Activated naive CD8-positive, alpha-beta T cell treated with anti-CD3 and anti-CD28 coated beads for 36 hours (primary cell): ENCODE measurements around the gene SYNJ1. TPM values are rescaled to one million over a fixed set of nuclear protein-coding genes. Genes with fewer than 3 reads are reported as not detected.
"Not testable (repeated sequence)": the region's sequence is repeated elsewhere in the genome, so short reads cannot be mapped to it uniquely, and the experiment has no call there.

ENCODE experiments used
- DNase-seq: peaks from one replicate; pipeline ENCODE4 v3.0.0; 2021
- H3K27ac Mint-ChIP-seq: one replicate; pipeline ENCODE4 v1.8.0; 2022; ENCODE audit warnings: mild to moderate bottlenecking, moderate library complexity, mixed read lengths
- H3K27me3 Mint-ChIP-seq: one replicate; pipeline ENCODE4 v1.8.0; 2022; ENCODE audit warnings: mild to moderate bottlenecking, mixed read lengths
- H3K36me3 Mint-ChIP-seq: one replicate; pipeline ENCODE4 v1.8.0; 2021; ENCODE audit warnings: mild to moderate bottlenecking, mixed read lengths
- H3K4me1 Mint-ChIP-seq: one replicate; pipeline ENCODE4 v1.8.0; 2021; ENCODE audit warnings: mixed read lengths
- H3K4me3 Mint-ChIP-seq: one replicate; pipeline ENCODE4 v1.8.0; 2022; ENCODE audit warnings: mild to moderate bottlenecking, moderate library complexity, mixed read lengths
- H3K9me3 Mint-ChIP-seq: one replicate; pipeline ENCODE4 v1.8.0; 2022; ENCODE audit warnings: mixed read lengths
- total RNA-seq, 2 experiments: library from RNA; stranded (reverse); gene quantifications; one replicate each; pipeline ENCODE4 v1.2.3, GENCODE V29; 2021

Gene SYNJ1
- total RNA-seq, 2 experiments from 2014 or later = 6.3 to 6.6 TPM

DNA sequence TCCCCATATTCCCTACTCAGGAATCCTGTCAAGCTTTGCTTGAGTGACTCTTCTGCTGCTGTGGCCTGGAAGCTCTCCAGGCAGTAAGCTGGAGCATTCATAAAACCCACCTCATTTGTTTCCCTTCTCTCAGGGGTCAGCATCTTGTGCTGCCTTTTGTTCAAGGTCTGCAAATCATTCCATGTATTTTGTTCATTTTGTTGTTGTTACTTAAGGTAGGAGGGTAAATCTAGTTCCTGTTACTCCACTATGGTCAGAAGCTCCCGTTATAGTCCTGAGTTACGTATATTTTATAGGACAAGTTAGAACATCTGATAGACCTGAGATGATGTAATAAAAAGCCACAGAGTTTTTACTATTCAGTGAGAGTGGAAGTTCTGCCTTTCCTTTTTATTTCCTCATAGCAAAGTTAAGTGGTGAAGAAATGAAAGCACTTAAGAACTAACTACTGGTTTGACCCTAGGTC is 9.9 kb downstream of the SYNJ1 start:
- peaks cover 10% of the 10 kb centered on the region for H3K4me1 Mint-ChIP-seq
- H3K36me3 Mint-ChIP-seq = peaks cover 31% of the 10 kb centered on the region
- no peak overlapping the region for H3K27ac Mint-ChIP-seq
- peaks cover 2% of the 10 kb centered on the region for H3K9me3 Mint-ChIP-seq
- no peak for DNase-seq
- no peak overlapping the region for H3K4me3 Mint-ChIP-seq
- H3K27me3 Mint-ChIP-seq = no peaks in the 10 kb centered on the region

DNA sequence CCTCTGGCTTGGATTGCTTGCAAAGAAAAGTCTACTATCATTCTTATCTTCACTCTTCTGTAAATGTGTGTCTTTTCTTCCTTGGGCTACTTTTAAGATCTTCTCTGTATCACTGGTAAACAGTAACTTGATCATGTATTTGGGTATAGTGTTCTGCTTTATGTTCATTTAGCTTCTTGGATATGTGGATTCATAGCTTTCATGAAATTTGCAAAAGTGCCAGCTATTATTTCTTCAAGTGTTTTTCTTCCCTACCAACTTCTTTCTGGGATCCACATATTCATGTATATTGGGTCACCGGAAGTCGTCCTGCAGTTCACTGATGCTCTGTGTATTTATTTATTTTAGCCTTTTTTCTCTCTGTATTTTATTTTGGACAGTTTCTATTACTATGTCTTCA is 11.3 kb downstream of the SYNJ1 start:
- no peak for DNase-seq
- no peaks in the 10 kb centered on the region for H3K27me3 Mint-ChIP-seq
- peaks cover 31% of the 10 kb centered on the region for H3K36me3 Mint-ChIP-seq
- H3K27ac Mint-ChIP-seq = no peak overlapping the region
- H3K4me3 Mint-ChIP-seq = no peak overlapping the region
- peaks cover 16% of the 10 kb centered on the region for H3K4me1 Mint-ChIP-seq
- H3K9me3 Mint-ChIP-seq = peaks cover 2% of the 10 kb centered on the region

DNA sequence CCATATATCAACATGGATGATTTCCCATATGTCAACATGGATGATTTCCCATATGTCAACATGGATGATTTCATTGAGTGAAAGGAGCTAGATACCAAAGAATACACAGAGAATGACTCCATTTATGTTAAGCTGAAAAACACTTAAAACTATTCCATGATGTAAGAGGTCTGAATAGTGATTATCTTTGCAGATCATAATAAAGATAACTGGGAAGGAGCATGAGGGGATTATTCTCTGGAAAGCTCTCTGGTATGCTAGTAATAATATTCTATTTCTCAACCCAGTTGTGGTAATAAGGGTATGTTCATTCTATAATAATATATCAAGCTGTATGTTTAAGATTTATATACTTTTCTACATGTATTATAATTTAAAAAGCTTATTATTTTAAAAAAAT is 14.1 kb downstream of the SYNJ1 start:
- peaks cover 23% of the 10 kb centered on the region for H3K36me3 Mint-ChIP-seq

DNA sequence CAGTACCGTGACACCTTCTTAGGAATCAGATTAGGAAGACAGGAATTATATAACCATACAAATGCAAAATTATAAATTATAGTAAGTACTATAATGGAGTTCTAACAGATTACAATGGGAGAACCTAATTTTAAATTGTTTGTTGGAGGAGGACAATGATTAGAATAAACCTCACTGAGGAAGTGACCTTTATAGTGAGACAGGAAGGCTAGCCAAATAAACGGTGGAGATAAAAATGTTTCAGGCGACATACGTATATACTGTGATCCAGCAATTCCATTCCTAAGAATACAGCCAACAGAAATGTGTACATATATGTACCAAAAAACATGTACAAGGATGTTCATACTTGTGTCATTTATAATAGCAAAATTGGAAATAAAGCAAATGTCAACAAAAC is 15.2 kb downstream of the SYNJ1 start:
- Mint-ChIP-seq H3K27me3 (no peaks in the 10 kb centered on the region), H3K4me1 (peaks cover 22% of the 10 kb centered on the region), H3K27ac (no peak overlapping the region), H3K4me3 (no peak overlapping the region), H3K9me3 (peaks cover 2% of the 10 kb centered on the region), H3K36me3 (peaks cover 19% of the 10 kb centered on the region)
- DNase-seq = no peak

More for the DNA sequence above, 14.1 kb downstream of the SYNJ1 start:
- DNase-seq = no peak
- H3K27me3 Mint-ChIP-seq = no peaks in the 10 kb centered on the region
- no peak overlapping the region for H3K4me3 Mint-ChIP-seq
- no peak overlapping the region for H3K27ac Mint-ChIP-seq
- H3K4me1 Mint-ChIP-seq = peaks cover 19% of the 10 kb centered on the region
- H3K9me3 Mint-ChIP-seq = peaks cover 2% of the 10 kb centered on the region

DNA sequence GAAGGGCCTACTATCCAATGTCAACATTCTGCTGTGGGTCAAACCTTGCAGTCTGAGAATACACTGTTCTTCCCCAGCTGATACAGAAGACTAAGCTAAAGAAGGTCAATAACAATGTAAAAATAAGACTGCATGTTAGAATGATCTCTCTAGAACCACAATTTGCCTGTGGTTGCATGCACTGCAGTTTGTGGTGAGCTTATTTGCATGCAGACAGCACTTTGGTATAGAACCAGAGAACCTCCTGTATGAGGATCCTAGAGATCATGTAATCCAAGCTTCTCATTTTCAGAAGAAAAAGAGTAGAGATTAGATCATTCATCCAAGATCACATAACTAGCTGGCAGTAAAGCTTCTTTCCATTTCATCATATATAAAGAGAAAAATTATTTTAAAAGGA is 15.8 kb downstream of the SYNJ1 start:
- DNase-seq = peak; percentile 15

DNA sequence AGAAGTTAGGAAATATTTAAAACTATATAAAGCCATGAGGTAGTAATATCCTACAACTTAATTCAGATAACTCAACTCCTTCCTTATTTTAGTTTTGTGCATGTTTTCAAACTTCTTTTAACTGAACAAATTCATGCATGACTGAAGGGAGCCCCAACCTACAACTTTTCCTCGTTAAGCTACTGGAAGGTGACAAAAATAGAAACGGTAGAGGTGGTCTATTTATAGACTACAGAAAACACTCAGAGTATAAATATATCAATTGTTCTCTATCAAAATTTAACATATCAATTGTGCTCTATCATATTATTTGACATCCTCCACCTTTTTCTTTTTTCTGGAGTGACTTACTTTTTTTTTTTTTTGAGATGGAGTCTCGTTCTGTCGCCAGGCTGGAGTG is 16.8 kb downstream of the SYNJ1 start:
- H3K27me3 Mint-ChIP-seq = no peaks in the 10 kb centered on the region
- H3K4me1 Mint-ChIP-seq = peaks cover 27% of the 10 kb centered on the region
- no peak overlapping the region for H3K27ac Mint-ChIP-seq
- no peak for DNase-seq
- H3K4me3 Mint-ChIP-seq = no peak overlapping the region
- H3K9me3 Mint-ChIP-seq = no peaks in the 10 kb centered on the region
- H3K36me3 Mint-ChIP-seq = peaks cover 8% of the 10 kb centered on the region

More for the DNA sequence above, 15.8 kb downstream of the SYNJ1 start:
- H3K27ac Mint-ChIP-seq = no peak overlapping the region
- H3K9me3 Mint-ChIP-seq = peaks cover 2% of the 10 kb centered on the region
- H3K4me1 Mint-ChIP-seq = peaks cover 21% of the 10 kb centered on the region
- no peak overlapping the region for H3K4me3 Mint-ChIP-seq
- H3K27me3 Mint-ChIP-seq = no peaks in the 10 kb centered on the region
- H3K36me3 Mint-ChIP-seq = peaks cover 13% of the 10 kb centered on the region

DNA sequence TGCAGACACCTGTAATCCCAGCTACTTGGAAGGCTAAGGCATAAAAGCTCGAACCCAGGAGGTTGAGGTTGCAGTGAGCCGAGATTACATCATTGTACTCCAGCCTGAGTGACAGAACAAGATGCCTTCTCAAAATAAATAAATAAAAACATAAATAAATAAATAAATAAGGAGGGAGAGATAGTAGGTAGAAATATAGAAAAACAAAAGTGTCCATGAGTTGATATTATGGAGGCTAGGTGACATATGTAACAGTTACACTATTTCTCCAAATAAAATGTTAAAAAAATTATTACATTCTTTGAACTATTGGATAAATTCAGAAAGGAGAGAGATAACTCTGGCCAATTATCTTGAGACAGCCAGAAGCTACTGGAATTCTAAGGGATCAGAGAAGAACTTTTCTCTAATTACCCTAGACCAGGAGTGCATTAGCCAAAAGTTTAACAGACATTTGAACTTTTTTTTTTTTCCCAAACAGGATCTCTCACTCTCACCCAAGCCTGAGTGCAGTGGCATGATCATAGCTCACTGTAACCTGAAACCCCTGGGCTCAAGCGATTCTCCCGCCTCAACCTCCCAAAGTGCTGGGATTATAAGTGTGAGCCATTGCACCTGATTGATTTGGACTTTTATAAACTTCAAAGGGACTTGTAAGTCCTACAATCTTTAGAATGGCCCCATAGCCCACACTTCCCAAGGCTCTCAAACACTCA is 17.6 kb downstream of the SYNJ1 start:
- H3K27me3 Mint-ChIP-seq = no peaks in the 10 kb centered on the region
- peaks cover 30% of the 10 kb centered on the region for H3K4me1 Mint-ChIP-seq
- no peak overlapping the region for H3K4me3 Mint-ChIP-seq
- no peaks in the 10 kb centered on the region for H3K9me3 Mint-ChIP-seq
- no peak for DNase-seq
- no peak overlapping the region for H3K27ac Mint-ChIP-seq
- peaks cover 8% of the 10 kb centered on the region for H3K36me3 Mint-ChIP-seq

DNA sequence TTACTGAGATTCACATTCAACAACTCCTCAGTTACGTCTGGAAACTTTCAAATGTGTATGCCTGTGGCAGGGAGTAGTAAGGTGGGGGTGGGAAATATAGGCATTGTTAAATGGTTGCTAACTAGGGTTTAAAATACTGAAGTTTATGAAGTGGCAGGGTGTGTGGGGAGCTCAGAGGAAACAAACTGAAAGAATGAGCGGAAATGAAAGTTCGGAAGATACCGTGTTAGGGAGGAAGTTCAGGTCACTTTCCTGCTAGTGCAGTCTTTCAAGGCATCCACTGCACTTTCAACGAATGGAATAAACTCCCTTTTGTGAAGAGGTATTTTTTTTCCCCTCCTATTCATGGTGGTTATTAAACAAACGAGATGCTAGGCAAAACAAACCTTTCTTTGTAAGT is 19.7 kb downstream of the SYNJ1 start:
- no peaks in the 10 kb centered on the region for H3K9me3 Mint-ChIP-seq
- peaks cover 31% of the 10 kb centered on the region for H3K4me1 Mint-ChIP-seq
- H3K27ac Mint-ChIP-seq = no peak overlapping the region
- no peaks in the 10 kb centered on the region for H3K36me3 Mint-ChIP-seq
- no peak for DNase-seq
- H3K4me3 Mint-ChIP-seq = no peak overlapping the region
- H3K27me3 Mint-ChIP-seq = no peaks in the 10 kb centered on the region

DNA sequence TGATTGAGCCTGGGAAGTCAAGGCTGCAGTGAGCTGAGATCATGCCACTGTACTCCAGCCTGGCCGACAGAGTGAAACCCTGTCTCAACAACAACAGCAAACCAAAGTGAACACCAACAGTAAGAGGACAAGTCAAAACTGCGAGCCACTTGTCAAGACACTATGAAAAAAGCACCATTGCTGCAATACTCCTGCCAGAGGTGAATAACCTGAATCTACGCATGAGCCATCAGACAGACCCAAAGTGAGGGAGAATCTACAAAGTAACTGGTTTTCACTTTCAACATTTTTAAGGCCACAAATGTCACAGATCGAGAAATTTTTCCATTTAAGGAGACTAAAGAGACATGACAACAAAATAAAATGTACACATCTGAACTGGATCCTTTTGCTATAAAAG is 21.9 kb downstream of the SYNJ1 start:
- no peaks in the 10 kb centered on the region for H3K9me3 Mint-ChIP-seq
- peaks cover 17% of the 10 kb centered on the region for H3K4me1 Mint-ChIP-seq
- H3K27ac Mint-ChIP-seq = no peak overlapping the region
- no peak overlapping the region for H3K4me3 Mint-ChIP-seq
- DNase-seq = no peak
- no peaks in the 10 kb centered on the region for H3K27me3 Mint-ChIP-seq
- no peaks in the 10 kb centered on the region for H3K36me3 Mint-ChIP-seq

DNA sequence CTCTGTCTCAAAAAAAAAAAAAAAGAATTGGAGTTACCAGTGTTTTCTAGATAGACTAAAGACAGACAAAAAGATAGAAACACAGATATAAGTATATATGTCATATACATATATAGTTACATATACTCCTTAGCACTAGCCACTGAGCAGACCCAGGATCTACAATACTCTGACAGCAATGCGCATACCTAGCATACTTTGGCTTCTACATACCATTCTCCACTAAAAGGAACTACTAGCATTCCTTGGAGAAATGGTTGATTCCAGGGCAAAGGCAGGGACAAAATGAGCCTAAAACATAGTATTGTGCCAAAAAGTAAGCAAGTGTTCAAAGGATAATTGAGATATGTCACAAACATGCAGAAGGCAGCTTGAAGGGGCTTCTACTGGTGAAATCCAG is 22.7 kb downstream of the SYNJ1 start:
- Mint-ChIP-seq H3K27me3 (no peaks in the 10 kb centered on the region), H3K36me3 (no peaks in the 10 kb centered on the region), H3K4me3 (no peak overlapping the region), H3K9me3 (no peaks in the 10 kb centered on the region), H3K27ac (no peak overlapping the region), H3K4me1 (peaks cover 17% of the 10 kb centered on the region)
- no peak for DNase-seq

DNA sequence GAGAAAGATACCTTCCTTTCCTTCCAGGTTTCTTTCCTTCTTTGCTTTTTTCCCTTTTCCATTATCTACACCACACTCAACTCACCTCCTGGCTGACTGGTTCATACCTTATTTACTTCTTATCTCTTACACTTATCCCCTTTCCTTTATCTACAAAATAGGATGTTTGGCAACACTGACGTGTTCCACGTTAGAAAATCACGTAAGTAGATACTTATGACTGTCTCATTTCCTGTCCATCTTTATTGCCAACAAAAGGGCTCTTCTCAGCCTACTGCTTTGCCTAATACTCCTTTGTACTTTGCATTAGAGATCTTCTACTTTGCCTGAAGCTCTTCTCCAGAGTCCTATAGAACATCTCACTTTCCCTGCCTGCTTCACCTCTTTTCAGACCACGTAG is 25.1 kb downstream of the SYNJ1 start:
- DNase-seq = no peak
- peaks cover 14% of the 10 kb centered on the region for H3K4me1 Mint-ChIP-seq
- H3K36me3 Mint-ChIP-seq = peaks cover 8% of the 10 kb centered on the region
- no peak overlapping the region for H3K4me3 Mint-ChIP-seq
- H3K27ac Mint-ChIP-seq = no peak overlapping the region
- H3K27me3 Mint-ChIP-seq = no peaks in the 10 kb centered on the region
- H3K9me3 Mint-ChIP-seq = no peaks in the 10 kb centered on the region

DNA sequence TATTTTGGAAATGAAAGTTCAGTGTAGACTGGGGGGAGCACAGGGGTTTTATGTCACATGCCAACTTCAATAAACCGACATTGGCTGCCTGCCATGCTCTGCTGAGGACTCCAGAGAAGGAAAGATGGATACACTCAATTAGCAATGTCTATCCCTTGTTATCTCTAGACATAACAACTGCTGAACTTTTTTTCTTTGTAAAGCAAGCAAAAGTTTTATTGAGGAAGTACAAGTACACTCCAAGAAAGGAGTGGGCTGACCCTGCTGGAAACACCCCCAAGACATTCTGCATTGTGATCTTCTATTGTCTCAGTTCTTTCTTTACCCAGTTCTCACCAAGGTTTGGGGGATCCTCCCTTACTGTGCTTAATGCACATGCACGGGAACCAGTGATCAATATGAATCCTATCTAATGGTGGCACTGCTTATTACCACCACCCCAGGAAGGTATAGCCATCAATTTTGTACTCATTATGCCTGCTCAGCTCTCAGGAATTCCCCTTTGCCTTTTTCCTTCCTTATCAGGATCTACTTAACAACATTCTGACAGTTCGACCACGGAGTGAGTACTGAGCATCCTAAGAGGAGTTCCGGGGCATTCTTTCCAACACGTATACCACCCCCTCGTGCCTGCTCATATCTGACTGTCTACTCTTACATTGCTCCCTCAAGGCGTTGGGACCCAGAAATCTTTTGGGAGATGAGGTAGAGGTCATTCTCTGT is 28.7 kb downstream of the SYNJ1 start:
- no peak for DNase-seq
- H3K9me3 Mint-ChIP-seq = no peaks in the 10 kb centered on the region
- H3K27ac Mint-ChIP-seq = no peak overlapping the region
- H3K4me1 Mint-ChIP-seq = peaks cover 2% of the 10 kb centered on the region
- no peaks in the 10 kb centered on the region for H3K27me3 Mint-ChIP-seq
- peaks cover 8% of the 10 kb centered on the region for H3K36me3 Mint-ChIP-seq
- H3K4me3 Mint-ChIP-seq = no peak overlapping the region

DNA sequence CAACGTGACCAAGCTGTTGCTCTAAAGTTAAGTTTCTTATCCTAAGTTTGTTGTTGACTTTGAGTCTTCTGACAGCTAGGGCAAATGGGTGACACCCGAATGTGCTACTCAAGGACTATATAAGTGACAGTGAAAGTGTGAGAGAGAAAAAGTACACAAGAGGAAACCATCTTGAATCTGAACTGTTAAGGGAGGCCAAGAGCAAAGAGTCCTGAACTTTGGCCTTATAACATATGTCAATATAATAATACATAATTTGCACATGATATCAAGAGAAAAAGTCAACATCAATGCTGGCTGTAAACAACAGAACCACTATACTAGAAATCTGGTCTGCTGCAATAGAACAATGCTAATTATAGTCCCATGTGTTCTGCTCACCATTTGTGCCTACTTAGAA is 29.5 kb downstream of the SYNJ1 start:
- H3K9me3 Mint-ChIP-seq = no peaks in the 10 kb centered on the region
- H3K4me3 Mint-ChIP-seq = no peak overlapping the region
- H3K27me3 Mint-ChIP-seq = no peaks in the 10 kb centered on the region
- peaks cover 8% of the 10 kb centered on the region for H3K36me3 Mint-ChIP-seq
- H3K4me1 Mint-ChIP-seq = no peaks in the 10 kb centered on the region
- no peak for DNase-seq
- no peak overlapping the region for H3K27ac Mint-ChIP-seq

DNA sequence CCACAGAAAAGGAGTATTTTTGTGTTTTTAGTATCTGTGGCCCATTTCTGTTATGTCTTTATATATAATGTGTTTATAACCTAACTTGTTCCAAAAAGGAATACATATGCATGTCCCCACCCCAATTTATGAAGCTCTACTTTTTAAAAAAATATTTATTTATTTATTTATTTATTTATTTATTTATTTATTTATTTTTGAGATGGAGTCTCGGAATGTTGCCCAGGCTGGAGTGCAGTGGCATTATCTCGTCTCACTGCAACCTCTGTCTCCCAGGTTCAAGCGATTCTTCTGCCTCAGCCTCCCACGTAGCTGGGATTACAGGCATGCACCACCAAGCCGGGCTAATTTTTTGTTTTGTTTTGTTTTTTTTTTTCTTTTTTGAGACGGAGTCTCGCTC is 32.3 kb downstream of the SYNJ1 start:
- H3K4me1 Mint-ChIP-seq, H3K9me3 Mint-ChIP-seq, H3K4me3 Mint-ChIP-seq, H3K27ac Mint-ChIP-seq, H3K27me3 Mint-ChIP-seq, DNase-seq: not testable (repeated sequence)
- H3K36me3 Mint-ChIP-seq = peaks cover 11% of the 10 kb centered on the region

DNA sequence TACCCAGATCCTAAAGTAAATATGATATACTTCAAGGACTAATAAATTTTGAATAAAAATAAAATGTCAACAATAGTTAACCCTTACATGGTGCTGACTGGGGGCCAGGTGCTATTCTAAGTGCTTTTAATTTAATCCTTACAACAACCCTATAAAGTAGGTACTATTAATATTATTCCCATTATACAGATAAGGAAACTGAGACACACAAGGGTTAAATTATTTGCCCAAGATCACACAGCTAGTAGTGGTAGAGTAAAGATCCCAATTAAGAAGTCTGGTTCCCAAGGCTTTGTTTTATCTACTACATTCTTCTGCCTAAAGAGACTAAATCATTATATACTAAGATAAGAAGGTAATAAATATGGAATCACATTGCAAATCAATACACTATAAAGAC is 34.2 kb downstream of the SYNJ1 start:
- H3K36me3 Mint-ChIP-seq = peaks cover 6% of the 10 kb centered on the region
- H3K4me1 Mint-ChIP-seq = no peaks in the 10 kb centered on the region

DNA sequence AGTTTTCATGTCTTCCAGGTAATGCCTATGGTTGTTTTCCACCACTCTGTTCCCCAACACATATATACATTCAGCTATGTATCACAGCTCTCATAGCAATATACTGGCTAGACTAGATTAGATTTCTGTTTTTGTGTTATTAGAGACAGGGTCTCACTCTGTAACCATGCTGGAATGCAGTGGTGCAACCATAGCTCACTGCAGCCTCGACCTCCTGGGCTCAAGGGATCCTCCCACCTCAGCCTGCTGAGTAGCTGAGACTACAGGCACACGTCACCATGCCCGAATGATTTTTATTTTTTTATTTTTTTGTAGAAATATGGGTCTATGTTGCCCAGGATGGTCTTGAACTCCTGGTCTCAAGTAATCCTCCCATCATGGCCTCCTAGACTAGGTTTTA is 37.7 kb downstream of the SYNJ1 start:
- H3K27me3 Mint-ChIP-seq = no peaks in the 10 kb centered on the region
- peaks cover 3% of the 10 kb centered on the region for H3K36me3 Mint-ChIP-seq
- no peak for DNase-seq
- H3K27ac Mint-ChIP-seq = no peak overlapping the region
- no peaks in the 10 kb centered on the region for H3K9me3 Mint-ChIP-seq
- no peaks in the 10 kb centered on the region for H3K4me1 Mint-ChIP-seq
- H3K4me3 Mint-ChIP-seq = no peak overlapping the region

More for the DNA sequence above, 34.2 kb downstream of the SYNJ1 start:
- no peak for DNase-seq
- no peak overlapping the region for H3K4me3 Mint-ChIP-seq
- H3K27ac Mint-ChIP-seq = no peak overlapping the region
- H3K27me3 Mint-ChIP-seq = no peaks in the 10 kb centered on the region
- H3K9me3 Mint-ChIP-seq = no peaks in the 10 kb centered on the region
